ENCODE results near the gene USP37. TPM values are rescaled to one million over a fixed set of nuclear protein-coding genes. Genes with fewer than 3 reads are reported as not detected.

Gene USP37
- total RNA-seq, 1 donor from 2014 or later = 23.3 TPM

- intact Hi-C loops (cut with DNase I) = loop anchor here (10.0 kb wide), 1 partner anchor 164 kb away; no protein-coding TSS in a partner anchor
- DNase-seq (ENCODE audit: extremely low spot score in 2 of 2) = no peak
- Histone ChIP-seq H3K4me1 (peaks cover 40% of the 10 kb centered on the region), H3K36me3 (peaks cover 0 to 2% of the 10 kb centered on the region in 2 donors), H3K27ac (peak overlapping the region; percentile 94), H3K27me3 (no peaks in the 10 kb centered on the region), H3K4me3 (peak overlapping the region; percentile 73 to 94), H3K9me3 (no peaks in the 10 kb centered on the region)
- TF ChIP-seq, protein P1, sequence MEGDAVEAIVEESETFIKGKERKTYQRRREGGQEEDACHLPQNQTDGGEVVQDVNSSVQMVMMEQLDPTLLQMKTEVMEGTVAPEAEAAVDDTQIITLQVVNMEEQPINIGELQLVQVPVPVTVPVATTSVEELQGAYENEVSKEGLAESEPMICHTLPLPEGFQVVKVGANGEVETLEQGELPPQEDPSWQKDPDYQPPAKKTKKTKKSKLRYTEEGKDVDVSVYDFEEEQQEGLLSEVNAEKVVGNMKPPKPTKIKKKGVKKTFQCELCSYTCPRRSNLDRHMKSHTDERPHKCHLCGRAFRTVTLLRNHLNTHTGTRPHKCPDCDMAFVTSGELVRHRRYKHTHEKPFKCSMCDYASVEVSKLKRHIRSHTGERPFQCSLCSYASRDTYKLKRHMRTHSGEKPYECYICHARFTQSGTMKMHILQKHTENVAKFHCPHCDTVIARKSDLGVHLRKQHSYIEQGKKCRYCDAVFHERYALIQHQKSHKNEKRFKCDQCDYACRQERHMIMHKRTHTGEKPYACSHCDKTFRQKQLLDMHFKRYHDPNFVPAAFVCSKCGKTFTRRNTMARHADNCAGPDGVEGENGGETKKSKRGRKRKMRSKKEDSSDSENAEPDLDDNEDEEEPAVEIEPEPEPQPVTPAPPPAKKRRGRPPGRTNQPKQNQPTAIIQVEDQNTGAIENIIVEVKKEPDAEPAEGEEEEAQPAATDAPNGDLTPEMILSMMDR (IDR thresholded peaks at IDR 0.05) = no peak
- no peak for TF ChIP-seq POLR2AphosphoS5 (IDR thresholded peaks at IDR 0.05; ENCODE audit: insufficient read depth in 1 of 2, low read depth in 1 of 2)
- TF ChIP-seq POLR2A (IDR thresholded peaks at IDR 0.05) = no peak
These were observed 884 bp upstream of the USP37 start for GRCh38 chr2:218569038-218569431.

GRCh38 chr2:218567797-218568189 is 358 bp downstream of the USP37 start:
- no peaks in the 10 kb centered on the region for H3K9me3 ChIP-seq
- H3K36me3 ChIP-seq = no peaks in the 10 kb centered on the region
- no peak for TF ChIP-seq POLR2A (IDR thresholded peaks at IDR 0.05)
- no peak for TF ChIP-seq POLR2AphosphoS5 (IDR thresholded peaks at IDR 0.05; ENCODE audit: insufficient read depth in 1 of 2, low read depth in 1 of 2)
- TF ChIP-seq, protein P1 (IDR thresholded peaks at IDR 0.05) = no peak
- intact Hi-C loops (cut with DNase I) = loop anchor here (10.0 kb wide), 1 partner anchor 163 kb away; no protein-coding TSS in a partner anchor
- peak overlapping the region; percentile 94 for H3K27ac ChIP-seq
- no peaks in the 10 kb centered on the region for H3K27me3 ChIP-seq
- no peak for DNase-seq (ENCODE audit: extremely low spot score in 2 of 2)
- peaks cover 40% of the 10 kb centered on the region for H3K4me1 ChIP-seq
- H3K4me3 ChIP-seq = peak overlapping the region; percentile 73 to 94

DNA sequence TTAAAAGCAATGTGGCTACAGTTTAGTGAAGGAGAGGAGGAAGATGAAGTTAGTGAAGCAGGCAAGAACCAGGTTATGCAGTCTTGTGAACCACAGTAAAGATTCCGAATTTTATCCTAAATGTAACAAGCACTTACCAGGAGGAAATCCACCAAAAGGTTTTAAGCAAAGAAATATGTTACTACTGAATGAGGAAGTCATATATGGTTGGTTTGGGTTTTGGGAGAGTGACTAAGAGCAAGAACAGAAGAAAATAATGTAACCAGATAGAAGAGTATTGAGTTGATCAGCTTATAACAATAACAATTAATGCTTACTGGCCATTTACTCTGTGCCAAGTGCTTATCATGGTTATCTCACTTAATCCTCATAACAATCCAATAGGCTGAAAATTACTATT is 1.9 kb downstream of the USP37 start:
- intact Hi-C loops (cut with DNase I) = loop anchor here (10.0 kb wide), 1 partner anchor 161 kb away; no protein-coding TSS in a partner anchor
- Histone ChIP-seq H3K4me3 (no peak overlapping the region), H3K36me3 (peaks cover 0 to under 1% of the 10 kb centered on the region in 2 donors), H3K4me1 (peaks cover 38% of the 10 kb centered on the region), H3K27ac (no peak overlapping the region), H3K9me3 (no peaks in the 10 kb centered on the region), H3K27me3 (no peaks in the 10 kb centered on the region)
- TF ChIP-seq POLR2A (IDR thresholded peaks at IDR 0.05) (no peak), POLR2AphosphoS5 (IDR thresholded peaks at IDR 0.05; ENCODE audit: insufficient read depth in 1 of 2, low read depth in 1 of 2) (no peak)
- TF ChIP-seq, protein P1 (IDR thresholded peaks at IDR 0.05) = no peak
- no peak for DNase-seq (ENCODE audit: extremely low spot score in 2 of 2)

GRCh38 chr2:218564056-218564455 is 4.1 kb downstream of the USP37 start:
- Histone ChIP-seq H3K27me3 (no peaks in the 10 kb centered on the region), H3K36me3 (peaks cover 0 to 13% of the 10 kb centered on the region in 2 donors), H3K9me3 (no peaks in the 10 kb centered on the region), H3K4me3 (no peak overlapping the region), H3K4me1 (peaks cover 18% of the 10 kb centered on the region), H3K27ac (no peak overlapping the region)
- DNase-seq (ENCODE audit: extremely low spot score in 2 of 2) = no peak
- TF ChIP-seq POLR2AphosphoS5 (IDR thresholded peaks at IDR 0.05; ENCODE audit: insufficient read depth in 1 of 2, low read depth in 1 of 2) (no peak), POLR2A (IDR thresholded peaks at IDR 0.05) (no peak)
- TF ChIP-seq, protein P1 (IDR thresholded peaks at IDR 0.05) = no peak
- intact Hi-C loops (cut with DNase I) = loop anchor here (10.0 kb wide), 1 partner anchor 159 kb away; no protein-coding TSS in a partner anchor

DNA sequence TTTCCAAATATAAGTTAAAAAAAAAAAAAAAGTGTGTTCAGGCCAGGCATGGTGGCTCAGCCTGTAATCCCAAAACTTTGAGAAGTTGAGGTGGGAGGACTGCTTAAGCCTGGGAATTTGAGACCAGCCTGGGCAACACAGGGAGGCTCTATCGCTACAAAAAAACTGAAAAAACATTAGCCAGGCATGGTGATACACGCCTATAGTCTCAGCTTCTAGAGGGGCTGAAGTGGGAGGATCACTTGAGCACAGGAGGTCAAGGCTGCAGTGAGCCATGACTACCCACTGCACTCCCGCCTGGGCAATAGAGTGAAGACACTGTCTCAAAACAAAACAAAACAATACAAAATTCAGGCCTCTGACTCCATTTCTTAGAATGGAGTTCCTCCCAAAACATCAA is 9.2 kb downstream of the USP37 start:
- intact Hi-C loops (cut with DNase I) = no loop called here
- H3K9me3 ChIP-seq = no peaks in the 10 kb centered on the region
- TF ChIP-seq POLR2A (IDR thresholded peaks at IDR 0.05) (no peak), POLR2AphosphoS5 (IDR thresholded peaks at IDR 0.05; ENCODE audit: insufficient read depth in 1 of 2, low read depth in 1 of 2) (no peak)
- TF ChIP-seq, protein P1 (IDR thresholded peaks at IDR 0.05) = no peak
- no peaks in the 10 kb centered on the region for H3K27me3 ChIP-seq
- H3K4me3 ChIP-seq = no peak overlapping the region
- DNase-seq (ENCODE audit: extremely low spot score in 2 of 2) = no peak
- no peaks in the 10 kb centered on the region for H3K4me1 ChIP-seq
- H3K36me3 ChIP-seq = peaks cover 0 to 39% of the 10 kb centered on the region in 2 donors
- H3K27ac ChIP-seq = no peak overlapping the region

All from vagina (tissue), 2 donors.